ENCODE measurements around the gene SERINC5.

- TF ChIP-seq CTCF (conservative IDR thresholded peaks at IDR 0.05 in 1 of 2, IDR thresholded peaks at IDR 0.05 in 1 of 2; ENCODE audit: extremely low read depth in 1 of 2, insufficient read depth in 1 of 2, low read depth in 1 of 2, low read length in 2 of 2) (no peak), EZH2 (IDR thresholded peaks at IDR 0.05; ENCODE audit: borderline replicate concordance, low read length) (no peak)
Measured at GRCh38 chr5:80225934-80226326, 29.9 kb downstream of the SERINC5 start.
